NB4 (cell line): ENCODE measurements around the gene ADAM8.

Experiments
- POLR2A ChIP-seq: IDR thresholded peaks from 2 replicates; pipeline ENCODE4 v1.6.1; 2011; ENCODE audit warnings: mild to moderate bottlenecking; ENCODE audit not compliant: insufficient read length; ENCODE audit errors: extremely low read depth
- TF ChIP-seq, protein P1 (sequence below): IDR thresholded peaks from one replicate; pipeline ENCODE4 v1.5.1; 2012; ENCODE audit warnings: low read depth, low read length

GRCh38 chr10:133242611-133243356, 33.9 kb downstream of the ADAM8 start:
- TF ChIP-seq, protein P1, sequence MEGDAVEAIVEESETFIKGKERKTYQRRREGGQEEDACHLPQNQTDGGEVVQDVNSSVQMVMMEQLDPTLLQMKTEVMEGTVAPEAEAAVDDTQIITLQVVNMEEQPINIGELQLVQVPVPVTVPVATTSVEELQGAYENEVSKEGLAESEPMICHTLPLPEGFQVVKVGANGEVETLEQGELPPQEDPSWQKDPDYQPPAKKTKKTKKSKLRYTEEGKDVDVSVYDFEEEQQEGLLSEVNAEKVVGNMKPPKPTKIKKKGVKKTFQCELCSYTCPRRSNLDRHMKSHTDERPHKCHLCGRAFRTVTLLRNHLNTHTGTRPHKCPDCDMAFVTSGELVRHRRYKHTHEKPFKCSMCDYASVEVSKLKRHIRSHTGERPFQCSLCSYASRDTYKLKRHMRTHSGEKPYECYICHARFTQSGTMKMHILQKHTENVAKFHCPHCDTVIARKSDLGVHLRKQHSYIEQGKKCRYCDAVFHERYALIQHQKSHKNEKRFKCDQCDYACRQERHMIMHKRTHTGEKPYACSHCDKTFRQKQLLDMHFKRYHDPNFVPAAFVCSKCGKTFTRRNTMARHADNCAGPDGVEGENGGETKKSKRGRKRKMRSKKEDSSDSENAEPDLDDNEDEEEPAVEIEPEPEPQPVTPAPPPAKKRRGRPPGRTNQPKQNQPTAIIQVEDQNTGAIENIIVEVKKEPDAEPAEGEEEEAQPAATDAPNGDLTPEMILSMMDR: no peak
- TF ChIP-seq POLR2A: no peak
